Stimulated activated CD4-positive, alpha-beta T cell treated with anti-CD3 and anti-CD28 coated beads, TNF-alpha, amount 100 ng/mL, for 4 hours (primary cell): Measurements from ENCODE around the gene STRN3.
"Not testable (repeated sequence)": the region's sequence is repeated elsewhere in the genome, so short reads cannot be mapped to it uniquely, and the experiment has no call there.

Source experiments
- DNase-seq, 3 experiments: peaks; one replicate each; pipeline ENCODE4 v3.0.0-alpha.2; 2020; ENCODE audit warnings: low read depth in 3 of 3

The STRN3 gene

DNA sequence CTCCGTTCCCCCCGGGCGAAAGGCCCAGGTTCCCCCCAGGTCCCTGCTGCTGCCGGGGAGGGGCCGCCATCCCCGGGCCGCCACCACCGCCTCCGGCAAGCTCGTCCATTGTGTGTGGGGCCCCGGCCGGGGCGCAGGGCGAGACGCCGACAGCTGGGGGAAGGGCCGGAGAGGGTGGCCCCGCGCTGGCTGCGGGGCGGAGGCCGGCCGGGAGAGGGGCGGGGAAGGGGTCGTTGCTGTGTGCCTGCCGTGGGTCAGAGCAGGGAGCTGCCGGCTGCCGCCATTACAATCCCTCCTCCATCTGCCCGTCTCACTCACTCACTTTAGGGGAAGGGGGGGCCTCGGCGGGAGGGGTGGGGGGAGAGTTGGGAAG is at the start of gene STRN3:
Gene STRN3 (minus strand): TSS at position 303 of the 373 bp plus-strand sequence. CDS start 194 bp downstream, at position 109.
- no peak for DNase-seq

DNA sequence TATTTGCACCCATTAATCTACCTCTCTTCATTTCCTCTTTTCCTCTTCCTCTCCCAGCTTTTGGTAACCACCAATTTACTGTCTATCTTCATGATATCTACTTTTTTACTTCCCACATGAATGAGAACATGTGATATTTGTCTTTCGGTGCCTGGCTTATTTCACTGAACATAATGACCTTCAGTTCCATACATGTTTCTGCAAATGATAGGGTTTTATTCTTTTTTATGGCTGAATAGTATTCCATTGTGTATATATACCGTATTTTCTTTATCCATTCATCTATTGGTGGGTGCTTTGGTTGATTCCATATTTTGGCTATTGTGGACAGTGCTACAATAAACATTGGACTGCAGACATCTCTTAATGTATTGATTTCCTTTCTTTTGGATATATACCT is 49.0 kb upstream of the STRN3 start:
- no peak for DNase-seq

GRCh38 chr14:31071151-31071550 is 45.0 kb upstream of the STRN3 start:
- no peak for DNase-seq

- no peak for DNase-seq
These were observed 44.3 kb upstream of the STRN3 start for GRCh38 chr14:31070431-31070830.

DNA sequence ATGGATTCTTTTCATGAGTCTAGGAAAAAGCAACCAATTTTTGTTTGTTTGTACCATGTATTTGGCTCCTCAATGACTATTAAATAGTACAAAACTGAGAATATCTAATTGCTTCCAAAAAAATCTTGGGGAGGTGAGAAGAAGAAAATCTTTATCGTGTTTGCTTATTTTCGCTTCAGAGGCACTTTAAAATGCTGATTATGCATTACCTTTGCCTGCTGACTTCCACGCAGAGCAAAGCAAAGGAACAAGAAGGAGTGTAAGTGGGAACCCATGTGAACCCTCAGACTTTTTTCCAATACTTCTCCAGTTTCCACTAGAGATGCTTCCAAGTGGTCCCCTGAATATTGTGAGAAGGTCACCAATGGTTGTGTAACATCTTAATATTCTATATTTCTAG is 43.2 kb upstream of the STRN3 start:
- DNase-seq: no peak

DNA sequence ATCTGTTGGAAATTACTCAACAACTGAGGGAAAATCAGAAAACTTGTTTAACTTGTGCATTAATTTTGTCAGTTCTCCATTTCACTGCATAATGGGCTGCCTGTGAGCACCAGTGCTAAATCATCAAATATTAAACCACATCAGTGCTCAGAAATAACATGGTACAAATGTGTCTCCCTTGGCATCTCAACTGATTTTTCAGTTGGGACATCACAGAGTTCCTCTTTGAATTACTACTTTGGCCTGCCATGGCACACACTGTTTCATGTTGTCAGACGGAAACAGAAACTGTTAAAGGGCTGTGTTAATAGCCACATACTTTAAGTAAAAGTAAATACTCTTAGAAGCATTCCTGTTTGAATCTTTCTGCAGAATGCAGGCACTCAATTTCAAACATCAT is 42.1 kb upstream of the STRN3 start:
- DNase-seq: no peak

DNA sequence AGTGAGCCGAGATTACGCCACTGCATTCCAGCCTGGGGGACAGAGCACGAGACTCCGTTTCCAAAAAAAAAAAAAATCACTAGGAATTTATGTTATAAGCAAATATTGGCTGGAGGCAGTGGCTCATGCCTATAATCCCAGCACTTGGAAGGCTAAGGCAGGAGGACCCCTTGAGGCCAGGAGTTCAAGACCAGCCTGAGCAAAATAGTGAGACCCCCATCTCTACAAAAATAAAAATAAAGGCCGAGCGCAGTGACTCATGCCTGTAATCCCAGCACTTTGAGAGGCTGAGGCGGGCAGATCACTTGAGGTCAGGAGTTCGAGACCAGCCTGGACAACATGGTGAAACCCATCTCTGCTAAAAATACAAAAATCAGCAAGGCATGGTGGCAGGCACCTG is 36.7 kb upstream of the STRN3 start:
- not testable (repeated sequence) for DNase-seq

DNA sequence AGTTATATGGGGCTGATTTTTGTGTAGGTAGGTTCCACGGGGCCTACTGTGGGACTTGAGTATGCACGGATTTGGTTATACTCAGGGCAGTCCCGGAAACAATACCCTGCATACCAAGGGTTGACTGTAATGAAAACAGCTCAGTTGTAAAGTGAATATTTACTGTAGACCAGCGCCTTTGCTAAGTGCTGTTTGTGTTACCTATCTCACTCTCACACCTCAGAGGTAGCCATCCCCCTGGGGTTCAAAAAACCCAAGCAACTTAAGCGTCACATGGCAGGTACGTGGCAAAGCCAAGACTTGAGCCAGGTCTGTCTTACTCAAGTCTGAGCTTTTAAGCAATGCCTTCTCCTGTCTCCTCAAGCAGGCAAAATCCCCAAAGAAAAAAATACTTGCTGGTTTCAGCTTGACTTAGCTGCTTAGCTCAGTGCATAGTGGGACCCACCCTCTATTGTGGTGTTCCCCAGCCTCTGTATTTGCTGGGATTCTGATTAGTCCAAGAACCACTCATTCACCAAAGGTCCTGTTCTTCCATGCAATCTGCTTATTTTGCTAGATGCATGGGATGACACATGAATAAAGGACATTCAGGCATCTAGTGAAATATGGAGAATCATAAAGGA is 34.2 kb upstream of the STRN3 start:
- no peak for DNase-seq

DNA sequence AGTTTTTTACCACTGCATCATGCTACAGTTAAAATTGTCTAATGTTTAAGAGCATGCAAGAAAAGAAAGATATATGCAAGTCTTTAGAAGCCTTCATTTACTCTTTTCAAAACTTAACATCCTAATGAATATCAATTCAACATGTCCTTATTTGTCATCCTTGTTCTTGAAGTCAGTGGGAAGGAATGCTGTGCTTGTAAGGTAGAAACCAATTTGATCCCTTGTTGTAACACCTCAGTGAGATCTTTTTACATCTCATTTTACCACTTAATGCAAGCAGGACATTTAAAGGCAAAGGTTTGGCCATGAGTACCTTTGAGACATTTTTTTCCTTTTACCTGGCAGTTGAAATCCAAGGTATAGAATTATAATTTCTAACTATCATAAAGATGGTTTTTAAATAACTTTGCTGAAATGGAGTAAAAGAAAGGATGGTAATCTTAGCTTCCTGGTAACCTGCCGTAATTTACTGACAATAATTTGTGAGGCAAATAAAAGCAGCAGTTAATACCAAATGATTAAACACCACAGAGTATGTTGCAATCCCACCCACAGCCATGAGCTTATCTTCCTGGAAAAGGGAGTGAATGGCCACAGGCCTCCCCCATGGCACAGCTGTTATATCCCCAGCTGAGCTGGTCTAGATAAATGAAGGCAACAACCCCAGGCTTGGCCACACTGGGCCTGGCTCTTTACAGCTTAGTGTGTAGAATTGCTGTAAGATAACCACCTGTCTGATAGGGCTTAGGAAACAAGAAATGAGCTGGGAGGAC is 33.2 kb upstream of the STRN3 start:
- no peak for DNase-seq

GRCh38 chr14:31057701-31058364 is 31.7 kb upstream of the STRN3 start:
- no peak for DNase-seq

- DNase-seq: no peak
These were observed 30.9 kb upstream of the STRN3 start for GRCh38 chr14:31057035-31057434.

GRCh38 chr14:31052905-31053586 is 26.9 kb upstream of the STRN3 start:
- not testable (repeated sequence) for DNase-seq

DNA sequence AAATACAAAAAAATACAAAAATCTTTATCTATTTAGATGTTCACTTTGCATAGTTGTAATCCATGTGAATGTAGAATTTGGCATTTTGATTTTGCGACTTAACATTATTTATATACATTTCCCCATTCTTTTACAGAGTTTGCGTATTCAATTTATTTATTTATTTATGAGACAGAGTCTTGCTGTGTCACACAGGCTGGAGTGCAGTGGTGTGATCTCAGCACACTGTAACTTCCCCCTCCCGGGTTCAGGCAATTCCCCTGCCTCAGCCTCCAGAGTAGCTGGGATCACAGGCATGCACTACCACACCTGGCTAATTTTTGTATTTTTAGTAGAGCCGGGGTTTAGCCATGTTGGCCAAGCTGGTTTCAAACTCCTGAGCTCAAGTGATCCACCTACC is 25.3 kb upstream of the STRN3 start:
- no peak for DNase-seq

- DNase-seq: no peak
These were observed 24.8 kb upstream of the STRN3 start for GRCh38 chr14:31051023-31051422.

- no peak for DNase-seq
These were observed 21.3 kb upstream of the STRN3 start for GRCh38 chr14:31047503-31047902.

DNA sequence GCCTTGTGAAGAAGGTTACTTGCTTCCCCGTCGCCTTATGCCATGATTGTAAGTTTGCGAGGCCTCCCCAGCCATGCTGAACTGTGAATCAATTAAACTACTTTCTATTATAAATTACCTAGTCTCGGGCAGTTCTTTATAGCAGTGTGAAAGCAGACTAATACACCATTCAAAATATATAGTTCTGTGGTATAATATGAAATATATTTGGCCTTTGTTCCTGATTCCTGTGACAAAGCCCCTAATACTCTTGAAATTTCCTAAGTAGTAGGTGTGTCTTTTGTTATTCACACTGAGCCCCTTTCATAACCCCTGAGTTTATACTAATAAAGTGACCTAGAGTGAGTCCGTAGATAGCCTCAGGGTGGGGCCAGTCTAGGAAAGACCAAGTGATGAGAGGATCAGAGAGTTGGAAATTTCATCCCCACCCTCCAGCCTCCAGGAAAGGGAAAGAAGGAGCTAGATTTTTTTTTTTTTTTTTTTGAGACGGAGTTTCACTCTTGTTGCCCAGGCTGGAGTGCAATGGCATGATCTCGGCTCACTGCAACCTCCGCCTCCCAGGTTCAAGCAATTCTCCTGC is 19.4 kb upstream of the STRN3 start:
- DNase-seq: no peak

DNA sequence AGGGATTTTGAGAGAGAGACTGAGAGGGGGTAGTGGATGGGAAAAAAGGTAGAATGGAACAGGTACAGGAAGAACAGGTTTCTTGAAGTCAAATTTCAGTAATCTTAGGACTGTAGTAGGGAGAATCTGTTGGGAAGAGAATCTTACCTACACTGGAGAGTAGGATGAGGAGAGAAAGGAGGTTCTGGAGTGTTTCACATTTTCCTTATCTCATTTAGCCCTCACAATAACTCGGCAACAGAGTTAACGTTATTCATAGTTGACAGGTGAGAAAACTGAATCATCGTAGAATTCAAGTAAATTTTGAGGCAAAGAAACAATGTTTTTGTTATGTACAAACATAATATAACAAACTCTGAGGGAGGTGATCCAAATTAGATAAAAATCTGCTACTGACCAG is 17.2 kb upstream of the STRN3 start:
- DNase-seq: no peak

- not testable (repeated sequence) for DNase-seq
These were observed 16.7 kb upstream of the STRN3 start for GRCh38 chr14:31042893-31043292.

- DNase-seq: no peak
These were observed 16.1 kb upstream of the STRN3 start for GRCh38 chr14:31042300-31042699.

DNA sequence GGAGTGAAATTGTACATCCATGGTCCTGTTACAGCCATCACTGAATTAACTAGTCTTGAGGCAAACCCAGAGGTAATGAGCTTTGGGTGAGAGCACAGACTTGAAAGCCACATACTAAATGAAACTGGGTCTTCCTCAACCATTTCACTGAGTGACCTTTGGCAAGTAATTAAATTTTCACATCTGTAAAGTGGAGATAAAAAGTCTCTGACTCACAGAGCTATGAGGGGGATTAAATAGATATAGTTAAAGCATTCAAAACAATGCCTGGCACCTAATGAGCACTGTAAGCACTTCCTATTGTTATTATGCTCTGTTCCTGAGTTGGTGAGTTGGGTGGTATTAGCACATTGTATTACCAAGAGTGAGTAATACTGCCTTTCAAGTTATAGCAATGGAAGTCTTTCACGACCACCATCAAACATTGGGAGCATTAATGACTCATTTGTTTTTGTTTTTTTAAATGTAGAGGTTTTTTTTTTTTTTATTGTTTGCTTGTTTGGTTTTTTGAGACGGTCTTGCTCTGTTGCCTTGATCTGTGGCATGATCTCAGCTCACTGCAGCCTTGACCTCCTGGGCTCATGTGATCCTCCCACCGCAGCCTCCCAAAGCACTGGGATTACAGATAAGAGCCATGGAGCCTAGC is 12.5 kb upstream of the STRN3 start:
- no peak for DNase-seq

DNA sequence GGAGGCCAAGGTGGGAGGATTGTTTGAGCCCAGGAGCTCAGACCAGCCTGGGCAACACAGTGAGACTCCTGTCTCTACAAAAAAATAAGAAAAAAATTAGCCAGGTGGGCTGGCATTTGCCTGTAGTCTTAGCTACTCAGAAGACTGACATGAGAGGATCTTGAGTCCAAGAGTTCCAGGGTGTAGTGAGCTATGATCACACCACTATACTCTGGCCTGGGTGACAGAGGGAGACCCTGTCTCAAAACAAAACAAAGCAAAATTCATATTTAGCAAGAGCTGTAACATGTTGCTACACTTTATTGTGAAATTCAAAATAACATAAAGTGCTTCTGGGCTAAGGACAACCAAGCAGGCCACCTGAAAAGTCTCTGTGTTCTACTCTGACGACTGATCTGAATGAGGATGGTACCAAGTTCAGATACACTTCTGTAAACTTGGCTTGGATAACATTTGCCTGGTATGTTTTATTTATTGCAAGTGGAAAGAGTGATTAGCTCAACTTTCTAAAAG is 11.6 kb upstream of the STRN3 start:
- DNase-seq: no peak
